Esophagus (tissue), 2 donors: Measurements from ENCODE around the gene ALS2CL. TPM values are rescaled to one million over a fixed set of nuclear protein-coding genes. Genes with fewer than 3 reads are reported as not detected.
"Not testable (repeated sequence)": the region's sequence is repeated elsewhere in the genome, so short reads cannot be mapped to it uniquely, and the experiment has no call there.

Experiments
- H3K27ac ChIP-seq, 2 donors: one replicate each; pipeline ENCODE4 v1.5.1; 2013; ENCODE audit warnings: low read depth in 2 of 2, mild to moderate bottlenecking in 2 of 2, inconsistent platforms in 1 of 2, low read length in 1 of 2, moderate library complexity in 1 of 2
- H3K27me3 ChIP-seq, 2 donors: one replicate each; pipeline ENCODE4 v1.6.1; 2013; ENCODE audit warnings: low read length in 2 of 2, control low read depth in 1 of 2, mild to moderate bottlenecking in 1 of 2; ENCODE audit not compliant: insufficient read depth in 2 of 2, control insufficient read depth in 1 of 2
- H3K36me3 ChIP-seq, 2 donors: one replicate each; pipeline ENCODE4 v1.6.1; 2013; ENCODE audit warnings: low read length in 1 of 2; ENCODE audit not compliant: control insufficient read depth in 2 of 2, insufficient read depth in 2 of 2
- H3K4me1 ChIP-seq, 2 donors: one replicate each; pipeline ENCODE4 v1.6.1; 2013; ENCODE audit warnings: low read length in 1 of 2; ENCODE audit not compliant: control insufficient read depth in 2 of 2, insufficient read depth in 2 of 2
- H3K4me3 ChIP-seq, 2 donors: one replicate each; pipeline ENCODE4 v1.5.1; 2013; ENCODE audit warnings: low read length in 2 of 2, mild to moderate bottlenecking in 2 of 2, low read depth in 1 of 2, moderate library complexity in 1 of 2
- H3K9me3 ChIP-seq, 2 donors: one replicate each; pipeline ENCODE4 v1.6.1; 2013; ENCODE audit warnings: mild to moderate bottlenecking in 2 of 2, low read depth in 1 of 2, low read length in 1 of 2, moderate library complexity in 1 of 2; ENCODE audit not compliant: control insufficient read depth in 2 of 2, insufficient read depth in 1 of 2
- WGBS, 2 donors: extraction: QIAGEN DNeasy Blood & Tissue Kit; methylation state at CpG; one replicate each; pipeline ENCODE4 v1.1.7; 2013; 5-methylcytosine and 5-hydroxymethylcytosine counted together
- polyA plus RNA-seq, 2 donors: library from polyadenylated mRNA; stranded (reverse); fragments of 200-250 nt; gene quantifications; one replicate each; pipeline ENCODE4 v1.2.3, GENCODE V29; 2013
- donor health status: healthy with polysubstance abuse.
- donor health status: Bipolar disorder and iron deficiency.

ALS2CL gene
- polyA plus RNA-seq, 2 donors: 95.0 to 225 TPM

- Histone ChIP-seq H3K36me3 (no peaks in the 10 kb centered on the region), H3K4me3 (no peak overlapping the region)
- WGBS, 2 donors: 86 to 91% methylated on average over 7 of the region's 7 CpGs
These were observed 16.8 kb upstream of the ALS2CL start for GRCh38 chr3:46710229-46710628.

GRCh38 chr3:46709721-46710120 lies 16.2 kb upstream of the ALS2CL start:
- no peaks in the 10 kb centered on the region for H3K27me3 ChIP-seq
- peaks cover 0 to 7% of the 10 kb centered on the region in 2 donors for H3K4me1 ChIP-seq
- 84 to 90% methylated on average over 6 of the region's 6 CpGs for WGBS, 2 donors
- H3K9me3 ChIP-seq: no peaks in the 10 kb centered on the region
- no peak overlapping the region for H3K27ac ChIP-seq
- H3K36me3 ChIP-seq: no peaks in the 10 kb centered on the region
- H3K4me3 ChIP-seq: no peak overlapping the region

More at GRCh38 chr3:46710229-46710628, 16.8 kb upstream of the ALS2CL start:
- H3K9me3 ChIP-seq: no peaks in the 10 kb centered on the region
- H3K27me3 ChIP-seq: no peaks in the 10 kb centered on the region
- H3K4me1 ChIP-seq: peaks cover 0 to 7% of the 10 kb centered on the region in 2 donors
- no peak overlapping the region for H3K27ac ChIP-seq

- Histone ChIP-seq H3K36me3 (no peaks in the 10 kb centered on the region), H3K4me3 (no peak overlapping the region), H3K4me1 (peaks cover 0 to 5% of the 10 kb centered on the region in 2 donors), H3K27me3 (no peaks in the 10 kb centered on the region), H3K9me3 (no peaks in the 10 kb centered on the region), H3K27ac (no peak overlapping the region)
- WGBS, 2 donors: 92 to 94% methylated on average over 7 of the region's 7 CpGs
These were observed 15.7 kb upstream of the ALS2CL start for GRCh38 chr3:46709157-46709654.

GRCh38 chr3:46708401-46709156 lies 15.1 kb upstream of the ALS2CL start:
- H3K4me1 ChIP-seq: no peaks in the 10 kb centered on the region
- 78 to 83% methylated on average over 11 of the region's 11 CpGs for WGBS, 2 donors
- no peaks in the 10 kb centered on the region for H3K27me3 ChIP-seq
- no peaks in the 10 kb centered on the region for H3K9me3 ChIP-seq
- H3K4me3 ChIP-seq: no peak overlapping the region
- H3K27ac ChIP-seq: no peak overlapping the region
- no peaks in the 10 kb centered on the region for H3K36me3 ChIP-seq

GRCh38 chr3:46707601-46708011 lies 14.1 kb upstream of the ALS2CL start:
- H3K9me3 ChIP-seq: no peaks in the 10 kb centered on the region
- 88 to 92% methylated on average over 7 of the region's 7 CpGs for WGBS, 2 donors
- no peaks in the 10 kb centered on the region for H3K36me3 ChIP-seq
- H3K27ac ChIP-seq: no peak overlapping the region
- no peaks in the 10 kb centered on the region for H3K27me3 ChIP-seq
- H3K4me3 ChIP-seq: no peak overlapping the region
- H3K4me1 ChIP-seq: no peaks in the 10 kb centered on the region

- Histone ChIP-seq H3K27me3 (no peaks in the 10 kb centered on the region), H3K36me3 (no peaks in the 10 kb centered on the region), H3K27ac (no peak overlapping the region), H3K4me1 (no peaks in the 10 kb centered on the region), H3K4me3 (no peak overlapping the region), H3K9me3 (no peaks in the 10 kb centered on the region)
- WGBS, 2 donors: 70 to 73% methylated on average over 13 of the region's 13 CpGs
These were observed 13.5 kb upstream of the ALS2CL start for GRCh38 chr3:46706771-46707582.

- Histone ChIP-seq H3K4me1 (peaks cover 4 to 6% of the 10 kb centered on the region in 2 donors), H3K36me3 (no peaks in the 10 kb centered on the region), H3K27me3 (no peaks in the 10 kb centered on the region), H3K27ac (no peak overlapping the region), H3K4me3 (no peak overlapping the region), H3K9me3 (no peaks in the 10 kb centered on the region)
- WGBS, 2 donors: 76 to 77% methylated on average over 19 of the region's 19 CpGs
These were observed 12.5 kb upstream of the ALS2CL start for GRCh38 chr3:46705751-46706552.

- WGBS, 2 donors: 21 to 26% methylated on average over 4 of the region's 4 CpGs
- Histone ChIP-seq H3K4me1 (peaks cover 4 to 6% of the 10 kb centered on the region in 2 donors), H3K9me3 (no peaks in the 10 kb centered on the region), H3K36me3 (no peaks in the 10 kb centered on the region), H3K4me3 (no peak overlapping the region), H3K27ac (no peak overlapping the region), H3K27me3 (no peaks in the 10 kb centered on the region)
These were observed 11.6 kb upstream of the ALS2CL start for GRCh38 chr3:46705022-46705530.

GRCh38 chr3:46704346-46704745 lies 10.9 kb upstream of the ALS2CL start:
- H3K27me3 ChIP-seq, H3K27ac ChIP-seq, H3K4me3 ChIP-seq, H3K36me3 ChIP-seq, H3K9me3 ChIP-seq, H3K4me1 ChIP-seq: not testable (repeated sequence)
- 41 to 43% methylated on average over 7 of the region's 7 CpGs for WGBS, 2 donors
